DOHH2 (cell line): ENCODE data around the gene PAM.

ENCODE experiments used
- H3F3A ChIP-seq: fragments of 200-600 bp; sonication (generic), shearing (Covaris generic); 2 replicates; pipeline ENCODE4 v1.6.0; 2016; ENCODE audit warnings: antibody characterized with exemption, mild to moderate bottlenecking; ENCODE audit not compliant: control insufficient read depth, insufficient read depth
- H3K27ac ChIP-seq: fragments of 200-600 bp; sonication (generic); 2 replicates; pipeline ENCODE4 v1.5.1; 2014; ENCODE audit warnings: low read depth, mild to moderate bottlenecking, low read length, moderate library complexity
- H3K27me3 ChIP-seq: fragments of 200-600 bp; sonication (generic); 2 replicates; pipeline ENCODE4 v1.6.1; 2014; ENCODE audit warnings: mild to moderate bottlenecking, low read length, mixed read lengths; ENCODE audit not compliant: control insufficient read depth
- H3K36me3 ChIP-seq: fragments of 200-600 bp; sonication (generic); 2 replicates; pipeline ENCODE4 v1.6.1; 2014; ENCODE audit warnings: mild to moderate bottlenecking, low read length, moderate library complexity, mixed read lengths; ENCODE audit not compliant: control insufficient read depth
- H3K4me1 ChIP-seq: fragments of 200-600 bp; sonication (generic); 2 replicates; pipeline ENCODE4 v1.6.1; 2014; ENCODE audit warnings: mild to moderate bottlenecking, low read length, mixed read lengths; ENCODE audit not compliant: control insufficient read depth
- H3K4me2 ChIP-seq: fragments of 200-600 bp; sonication (generic); 2 replicates; pipeline ENCODE4 v1.6.0; 2014; ENCODE audit warnings: mild to moderate bottlenecking, low read length, moderate library complexity
- H3K4me3 ChIP-seq: fragments of 200-600 bp; sonication (generic); 2 replicates; pipeline ENCODE4 v1.5.1; 2014; ENCODE audit warnings: mild to moderate bottlenecking, low read length, mixed read lengths
- H3K79me2 ChIP-seq: fragments of 200-600 bp; sonication (generic); 2 replicates; pipeline ENCODE4 v1.6.1; 2014; ENCODE audit warnings: mild to moderate bottlenecking, low read length, mixed read lengths; ENCODE audit not compliant: control insufficient read depth
- H3K9me2 ChIP-seq: fragments of 200-600 bp; sonication (generic); replicated peaks from 2 replicates; pipeline ENCODE4 v1.6.1; 2014; ENCODE audit warnings: mild to moderate bottlenecking, low read length, mixed read lengths; ENCODE audit not compliant: control insufficient read depth
- H3K9me3 ChIP-seq: fragments of 200-600 bp; sonication (generic); 2 replicates; pipeline ENCODE4 v1.6.1; 2014; ENCODE audit warnings: antibody characterized with exemption, low read length, mixed read lengths; ENCODE audit not compliant: control insufficient read depth, insufficient read depth
- H4K20me1 ChIP-seq: fragments of 200-600 bp; sonication (generic); 2 replicates; pipeline ENCODE4 v1.6.0; 2014; ENCODE audit warnings: low read depth, mild to moderate bottlenecking, antibody characterized with exemption, low read length, moderate library complexity; ENCODE audit not compliant: control insufficient read depth, insufficient read depth
- CTCF ChIP-seq: fragments of 200-600 bp; sonication (generic); IDR thresholded peaks from one replicate; pipeline ENCODE4 v1.5.1; 2014; ENCODE audit warnings: antibody characterized with exemption, mild to moderate bottlenecking, low read depth, low read length; ENCODE audit not compliant: poor library complexity, severe bottlenecking
- EZH2phosphoT487 ChIP-seq: fragments of 200-600 bp; sonication (generic); IDR thresholded peaks from 2 replicates; pipeline ENCODE4 v1.6.1; 2017; ENCODE audit warnings: borderline replicate concordance, mild to moderate bottlenecking, antibody characterized with exemption, low read length, moderate library complexity, mixed read lengths

Gene PAM

GRCh38 chr5:102731693-102732092 is 23.4 kb upstream of the PAM start:
- Histone ChIP-seq H3K36me3 (no peaks in the 10 kb centered on the region), H4K20me1 (no peaks in the 10 kb centered on the region), H3K27me3 (0 out of 2 replicates have a peak, but pooled peaks cover 3% of the 10 kb centered on the region), H3K4me2 (no peak overlapping the region), H3F3A (no peaks in the 10 kb centered on the region), H3K9me3 (no peaks in the 10 kb centered on the region), H3K27ac (no peak overlapping the region), H3K79me2 (no peaks in the 10 kb centered on the region), H3K9me2 (no peaks in the 10 kb centered on the region), H3K4me1 (no peaks in the 10 kb centered on the region), H3K4me3 (no peak overlapping the region)
- TF ChIP-seq CTCF: no peak
- TF ChIP-seq EZH2phosphoT487: no peak

GRCh38 chr5:102733534-102733933 is 21.6 kb upstream of the PAM start:
- H3K9me3 ChIP-seq: no peaks in the 10 kb centered on the region
- H3K79me2 ChIP-seq: no peaks in the 10 kb centered on the region
- H3K27me3 ChIP-seq: 0 out of 2 replicates have a peak, but pooled peaks cover 3% of the 10 kb centered on the region
- no peaks in the 10 kb centered on the region for H3K4me1 ChIP-seq
- H3K4me3 ChIP-seq: no peak overlapping the region
- no peak overlapping the region for H3K4me2 ChIP-seq
- no peaks in the 10 kb centered on the region for H4K20me1 ChIP-seq
- H3K27ac ChIP-seq: no peak overlapping the region
- TF ChIP-seq CTCF (no peak), EZH2phosphoT487 (no peak)
- H3K9me2 ChIP-seq: no peaks in the 10 kb centered on the region
- H3F3A ChIP-seq: no peaks in the 10 kb centered on the region
- no peaks in the 10 kb centered on the region for H3K36me3 ChIP-seq

GRCh38 chr5:102737161-102737560 is 17.9 kb upstream of the PAM start:
- H3K27ac ChIP-seq: no peak overlapping the region
- no peaks in the 10 kb centered on the region for H3K79me2 ChIP-seq

More at GRCh38 chr5:102737161-102737560, 17.9 kb upstream of the PAM start:
- Histone ChIP-seq H3K4me1 (no peaks in the 10 kb centered on the region), H3K36me3 (no peaks in the 10 kb centered on the region), H3F3A (no peaks in the 10 kb centered on the region), H3K4me3 (no peak overlapping the region), H3K9me2 (no peaks in the 10 kb centered on the region), H3K27me3 (no peaks in the 10 kb centered on the region), H3K9me3 (no peaks in the 10 kb centered on the region), H3K4me2 (no peak overlapping the region), H4K20me1 (no peaks in the 10 kb centered on the region)
- TF ChIP-seq CTCF: no peak
